ACHN (cell line): ENCODE measurements around the gene MGMT.

Source experiments
- DNase-seq: peaks from one replicate; pipeline ENCODE4 v3.0.0-alpha.2; 2015
- in situ Hi-C: cut with HindIII; loops from 2 replicates; pipeline ENCODE4 v1.10.0; 2017; ENCODE audit warnings: low sequenced_read_pairs, low pct_ligation_motif_present, low pct_unique_long_range_greater_than_20kb

MGMT gene

GRCh38 chr10:129552119-129552518, 85.1 kb downstream of the MGMT start:
- no peak for DNase-seq
- in situ Hi-C loops = no loop called here

GRCh38 chr10:129553928-129554327, 86.9 kb downstream of the MGMT start:
- in situ Hi-C loops = no loop called here
- no peak for DNase-seq

- in situ Hi-C loops = no loop called here
- no peak for DNase-seq
These were observed 89.3 kb downstream of the MGMT start for GRCh38 chr10:129556316-129556715.

GRCh38 chr10:129560361-129560760, 93.3 kb downstream of the MGMT start:
- in situ Hi-C loops = no loop called here

GRCh38 chr10:129562487-129562886, 95.4 kb downstream of the MGMT start:
- in situ Hi-C loops = no loop called here
- DNase-seq = no peak

More at GRCh38 chr10:129560361-129560760, 93.3 kb downstream of the MGMT start:
- DNase-seq = no peak

- in situ Hi-C loops = no loop called here
- DNase-seq = no peak
These were observed 97.9 kb downstream of the MGMT start for GRCh38 chr10:129564923-129565322.

- in situ Hi-C loops = no loop called here
- DNase-seq = no peak
These were observed 101.7 kb downstream of the MGMT start for GRCh38 chr10:129568583-129569344.

- in situ Hi-C loops = no loop called here
- DNase-seq = no peak
These were observed 103.1 kb downstream of the MGMT start for GRCh38 chr10:129570185-129570584.

- DNase-seq = no peak
- in situ Hi-C loops = no loop called here
These were observed 112.2 kb downstream of the MGMT start for GRCh38 chr10:129579228-129579627.

- in situ Hi-C loops = no loop called here
- no peak for DNase-seq
These were observed 113.0 kb downstream of the MGMT start for GRCh38 chr10:129580010-129580409.

GRCh38 chr10:129580901-129581300, 113.9 kb downstream of the MGMT start:
- DNase-seq = no peak
- in situ Hi-C loops = no loop called here

- no peak for DNase-seq
- in situ Hi-C loops = no loop called here
These were observed 114.9 kb downstream of the MGMT start for GRCh38 chr10:129581827-129582411.

- DNase-seq = no peak
- in situ Hi-C loops = no loop called here
These were observed 116.8 kb downstream of the MGMT start for GRCh38 chr10:129583831-129584230.

GRCh38 chr10:129586898-129587443, 119.9 kb downstream of the MGMT start:
- DNase-seq = peak; percentile 38
- in situ Hi-C loops = no loop called here

GRCh38 chr10:129589546-129589945, 122.5 kb downstream of the MGMT start:
- no peak for DNase-seq
- in situ Hi-C loops = no loop called here

- in situ Hi-C loops = no loop called here
- DNase-seq = no peak
These were observed 126.9 kb downstream of the MGMT start for GRCh38 chr10:129593953-129594352.

- DNase-seq = no peak
- in situ Hi-C loops = no loop called here
These were observed 127.8 kb downstream of the MGMT start for GRCh38 chr10:129594811-129595210.

- no peak for DNase-seq
- in situ Hi-C loops = no loop called here
These were observed 131.4 kb downstream of the MGMT start for GRCh38 chr10:129598413-129598812.

GRCh38 chr10:129599160-129599559, 132.1 kb downstream of the MGMT start:
- in situ Hi-C loops = no loop called here

GRCh38 chr10:129601737-129602136, 134.7 kb downstream of the MGMT start:
- in situ Hi-C loops = no loop called here
- no peak for DNase-seq

More at GRCh38 chr10:129599160-129599559, 132.1 kb downstream of the MGMT start:
- no peak for DNase-seq
